ENCODE measurements around the gene TRPM3.

DNA sequence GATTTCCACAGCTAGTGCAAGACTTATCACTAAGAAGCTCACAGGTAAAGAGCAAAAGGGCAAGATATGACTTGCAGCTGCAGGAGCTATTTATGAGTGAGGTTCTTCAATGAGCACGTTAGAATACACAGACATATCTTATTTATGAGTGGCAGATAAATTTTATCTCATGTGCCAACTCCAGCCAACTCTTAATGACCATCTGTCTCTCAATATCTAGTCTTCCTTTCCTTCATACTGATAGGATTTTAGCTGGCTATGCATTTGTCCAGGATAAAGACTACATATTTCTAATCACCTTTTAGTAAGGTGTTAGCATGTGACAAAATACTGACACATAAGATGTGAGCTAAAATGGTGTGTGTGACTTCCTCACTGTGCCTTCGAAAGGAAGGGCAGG lies 304.5 kb downstream of the TRPM3 start:
- no peak for TF ChIP-seq CHD4 (IDR thresholded peaks at IDR 0.05; ENCODE audit: borderline replicate concordance)
- TF ChIP-seq, protein P1, sequence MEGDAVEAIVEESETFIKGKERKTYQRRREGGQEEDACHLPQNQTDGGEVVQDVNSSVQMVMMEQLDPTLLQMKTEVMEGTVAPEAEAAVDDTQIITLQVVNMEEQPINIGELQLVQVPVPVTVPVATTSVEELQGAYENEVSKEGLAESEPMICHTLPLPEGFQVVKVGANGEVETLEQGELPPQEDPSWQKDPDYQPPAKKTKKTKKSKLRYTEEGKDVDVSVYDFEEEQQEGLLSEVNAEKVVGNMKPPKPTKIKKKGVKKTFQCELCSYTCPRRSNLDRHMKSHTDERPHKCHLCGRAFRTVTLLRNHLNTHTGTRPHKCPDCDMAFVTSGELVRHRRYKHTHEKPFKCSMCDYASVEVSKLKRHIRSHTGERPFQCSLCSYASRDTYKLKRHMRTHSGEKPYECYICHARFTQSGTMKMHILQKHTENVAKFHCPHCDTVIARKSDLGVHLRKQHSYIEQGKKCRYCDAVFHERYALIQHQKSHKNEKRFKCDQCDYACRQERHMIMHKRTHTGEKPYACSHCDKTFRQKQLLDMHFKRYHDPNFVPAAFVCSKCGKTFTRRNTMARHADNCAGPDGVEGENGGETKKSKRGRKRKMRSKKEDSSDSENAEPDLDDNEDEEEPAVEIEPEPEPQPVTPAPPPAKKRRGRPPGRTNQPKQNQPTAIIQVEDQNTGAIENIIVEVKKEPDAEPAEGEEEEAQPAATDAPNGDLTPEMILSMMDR (IDR thresholded peaks at IDR 0.05), result no peak
- TF ChIP-seq, protein P2, sequence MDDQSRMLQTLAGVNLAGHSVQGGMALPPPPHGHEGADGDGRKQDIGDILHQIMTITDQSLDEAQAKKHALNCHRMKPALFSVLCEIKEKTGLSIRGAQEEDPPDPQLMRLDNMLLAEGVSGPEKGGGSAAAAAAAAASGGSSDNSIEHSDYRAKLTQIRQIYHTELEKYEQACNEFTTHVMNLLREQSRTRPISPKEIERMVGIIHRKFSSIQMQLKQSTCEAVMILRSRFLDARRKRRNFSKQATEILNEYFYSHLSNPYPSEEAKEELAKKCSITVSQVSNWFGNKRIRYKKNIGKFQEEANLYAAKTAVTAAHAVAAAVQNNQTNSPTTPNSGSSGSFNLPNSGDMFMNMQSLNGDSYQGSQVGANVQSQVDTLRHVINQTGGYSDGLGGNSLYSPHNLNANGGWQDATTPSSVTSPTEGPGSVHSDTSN (IDR thresholded peaks at IDR 0.05), result no peak

Data from A549 (cell line).